ENCODE data around the gene POF1B.

DNA sequence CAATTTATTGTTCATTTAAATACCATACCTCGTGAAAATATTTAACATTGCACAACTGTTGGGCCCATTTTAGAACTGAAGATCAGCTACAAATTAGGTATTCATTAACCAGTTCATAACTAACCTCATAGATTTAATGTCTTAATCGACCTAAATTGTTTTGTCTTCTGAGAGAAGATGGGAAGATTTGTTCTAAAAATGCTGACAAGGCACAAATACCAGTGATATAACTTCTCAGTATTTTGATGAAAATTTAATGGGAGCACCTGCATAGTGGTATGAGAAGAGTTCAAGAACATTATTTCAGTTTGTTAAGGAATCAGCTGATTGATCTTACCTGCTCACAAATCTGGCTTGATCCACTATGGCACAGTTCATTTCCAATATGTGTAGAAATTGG lies 33.9 kb downstream of the POF1B start:
- TF ChIP-seq CTCF (IDR thresholded peaks at IDR 0.05) (no peak), POLR2A (IDR thresholded peaks at IDR 0.05) (no peak)

All from body of pancreas (tissue), 4 donors.